Uterus (tissue), 2 donors: ENCODE measurements around the gene CDH13.

Experiments
- CTCF ChIP-seq, 4 experiments: fragments of 200-600 bp in 2 of 4; fragments of 450-650 bp in 2 of 4; sonication (generic) in 2 of 4; IDR thresholded peaks; one replicate each; pipeline ENCODE4 v1.5.1; 2016 to 2019; ENCODE audit warnings: antibody characterized with exemption in 4 of 4, mild to moderate bottlenecking in 2 of 4, moderate library complexity in 1 of 4
- POLR2A ChIP-seq, 2 donors: fragments of 450-650 bp; IDR thresholded peaks; one replicate each; pipeline ENCODE4 v1.6.1; 2016; ENCODE audit warnings: antibody characterized with exemption in 2 of 2, mild to moderate bottlenecking in 1 of 2, moderate library complexity in 1 of 2

DNA sequence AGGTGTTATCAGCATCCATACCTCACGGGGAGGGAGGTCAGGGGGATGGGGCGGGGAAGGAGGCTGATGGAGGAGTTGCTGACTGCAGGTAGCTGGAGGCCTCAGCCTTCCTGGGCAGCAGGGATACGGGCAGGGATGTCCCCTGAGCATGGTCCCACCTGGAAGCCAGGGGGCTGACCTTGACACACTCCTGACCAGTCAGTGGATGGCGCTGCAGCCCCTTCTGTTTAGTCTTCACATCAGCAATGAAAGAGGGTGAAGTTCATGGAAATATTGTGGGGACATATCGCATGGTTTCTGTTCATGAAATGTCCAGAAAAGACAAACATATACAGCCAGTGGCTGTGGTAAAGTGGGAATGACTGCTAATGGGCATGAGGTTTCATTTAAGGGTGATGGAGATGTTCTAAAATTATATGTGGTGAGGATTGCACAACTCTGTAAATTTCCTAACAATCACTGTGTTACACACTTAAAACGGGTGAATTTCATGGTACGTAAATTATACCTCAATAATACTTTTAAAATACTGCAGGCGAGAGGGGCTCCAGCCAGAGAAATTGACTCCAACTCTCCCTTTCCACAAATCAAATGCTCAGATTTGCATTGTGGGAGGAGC is 489.6 kb downstream of the CDH13 start:
- TF ChIP-seq POLR2A (IDR thresholded peaks at IDR 0.05) = no peak
- no peak for TF ChIP-seq CTCF (IDR thresholded peaks at IDR 0.05)
